BJ (cell line): Measurements from ENCODE around the gene CR1. TPM values are rescaled to one million over a fixed set of nuclear protein-coding genes. Genes with fewer than 3 reads are reported as not detected.
"Not testable (repeated sequence)": the region's sequence is repeated elsewhere in the genome, so short reads cannot be mapped to it uniquely, and the experiment has no call there.

Experiments
- CTCF ChIA-PET: fragments of 350-600 bp; formaldehyde crosslinking; extraction: SDS; loops from one replicate; lab custom pipeline; 2021; ENCODE audit warnings: antibody characterized with exemption, inconsistent platforms; lab: Yijun Ruan, JAX
- POLR2A ChIA-PET: fragments of 300-600 bp; sonication (Branson Sonifier 250); formaldehyde crosslinking; extraction: SDS; loops from one replicate; lab custom pipeline; 2021; ENCODE audit warnings: antibody characterized with exemption; lab: Charles Lee
- DNase-seq: peaks from one replicate; pipeline ENCODE4 v3.0.0-alpha.2; 2011; ENCODE audit warnings: low read depth
- H3K27me3 ChIP-seq: 2 replicates; pipeline ENCODE4 v1.6.0; 2011; ENCODE audit warnings: low read length; ENCODE audit not compliant: control insufficient read depth, insufficient read depth
- H3K36me3 ChIP-seq: 2 replicates; pipeline ENCODE4 v1.5.1; 2011; ENCODE audit warnings: low read length; ENCODE audit not compliant: control insufficient read depth, insufficient read depth
- H3K4me3 ChIP-seq: 2 replicates; pipeline ENCODE4 v1.5.1; 2011; ENCODE audit warnings: low read depth, mild to moderate bottlenecking, control low read depth, low read length
- CTCF ChIP-seq: IDR thresholded peaks from 2 replicates; pipeline ENCODE4 v1.5.1; 2011; ENCODE audit warnings: low read depth, mild to moderate bottlenecking, control low read depth, inconsistent platforms, low read length, moderate library complexity; ENCODE audit not compliant: insufficient read depth
- polyA plus RNA-seq: library from polyadenylated mRNA; depleted of rRNA; stranded (reverse); fragments of >200 nt; gene quantifications from 2 replicates; pipeline ENCODE4 v1.2.3, GENCODE V29; 2011

The CR1 gene
- polyA plus RNA-seq, 1 experiment: not detected

- TF ChIP-seq CTCF: no peak
- CTCF ChIA-PET: interaction anchor here (1.2 kb wide), 1 partner anchor 138 kb away, joined by 3 read pairs; no protein-coding TSS in a partner anchor
- POLR2A ChIA-PET: no interaction called here
- DNase-seq: no peak
- no peaks in the 10 kb centered on the region; the same call in 1 of the 2 replicates for H3K27me3 ChIP-seq
- H3K36me3 ChIP-seq: no peaks in the 10 kb centered on the region
- H3K4me3 ChIP-seq: no peak overlapping the region
Measured at GRCh38 chr1:207659545-207660153, 163.7 kb downstream of the CR1 start.

- H3K27me3 ChIP-seq, H3K4me3 ChIP-seq, CTCF ChIA-PET, H3K36me3 ChIP-seq, DNase-seq, POLR2A ChIA-PET: not testable (repeated sequence)
Measured at GRCh38 chr1:207661420-207661819, 165.5 kb downstream of the CR1 start.

GRCh38 chr1:207666342-207666741 lies 170.4 kb downstream of the CR1 start:
- no peak for DNase-seq
- ChIA-PET CTCF (interaction anchor here (1.2 to 1.3 kb wide), 2 partner anchors 33 to 46 kb away, joined by 3 to 4 read pairs; no protein-coding TSS in a partner anchor), POLR2A (no interaction called here)
- TF ChIP-seq CTCF: no peak
- H3K27me3 ChIP-seq: peaks cover 13% of the 10 kb centered on the region
- H3K36me3 ChIP-seq: no peaks in the 10 kb centered on the region
- H3K4me3 ChIP-seq: no peak overlapping the region

- Histone ChIP-seq H3K36me3 (no peaks in the 10 kb centered on the region), H3K4me3 (no peak overlapping the region), H3K27me3 (peaks cover 13% of the 10 kb centered on the region)
- CTCF ChIA-PET: interaction anchor here (2.1 kb wide), 1 partner anchor 29 kb away, joined by 4 read pairs; no protein-coding TSS in a partner anchor
- no peak for DNase-seq
- no peak for TF ChIP-seq CTCF
- POLR2A ChIA-PET: no interaction called here
Measured at GRCh38 chr1:207669528-207670009, 173.6 kb downstream of the CR1 start.

GRCh38 chr1:207670192-207670591 lies 174.2 kb downstream of the CR1 start:
- no peak for TF ChIP-seq CTCF
- no peak overlapping the region for H3K4me3 ChIP-seq
- H3K36me3 ChIP-seq: no peaks in the 10 kb centered on the region
- DNase-seq: no peak
- POLR2A ChIA-PET: no interaction called here
- peaks cover 13% of the 10 kb centered on the region for H3K27me3 ChIP-seq
- CTCF ChIA-PET: no interaction called here
